Hepatocyte (in vitro differentiated cells): Measurements from ENCODE around the gene ANAPC2. TPM values are rescaled to one million over a fixed set of nuclear protein-coding genes. Genes with fewer than 3 reads are reported as not detected.

Source experiments
- DNase-seq: peaks from one replicate; pipeline ENCODE4 v3.0.0-alpha.2; 2016; ENCODE audit warnings: low spot score
- H2AFZ ChIP-seq: fragments of 200-600 bp; sonication (generic); 2 replicates; pipeline ENCODE4 v1.6.0; 2016; ENCODE audit warnings: antibody characterized with exemption, mild to moderate bottlenecking
- H3K27ac ChIP-seq: fragments of 200-600 bp; sonication (generic); 2 replicates; pipeline ENCODE4 v1.5.1; 2016; ENCODE audit warnings: mild to moderate bottlenecking
- H3K27me3 ChIP-seq: fragments of 200-600 bp; sonication (generic); 2 replicates; pipeline ENCODE4 v1.6.1; 2016
- H3K36me3 ChIP-seq: fragments of 200-600 bp; sonication (generic); replicated peaks from 2 replicates; pipeline ENCODE4 v1.5.1; 2016; ENCODE audit warnings: low read depth; ENCODE audit not compliant: insufficient read depth
- H3K4me1 ChIP-seq: fragments of 200-600 bp; sonication (generic); 2 replicates; pipeline ENCODE4 v1.5.1; 2016; ENCODE audit warnings: mild to moderate bottlenecking, moderate library complexity; ENCODE audit not compliant: insufficient read depth
- H3K4me2 ChIP-seq: fragments of 200-600 bp; sonication (generic); 2 replicates; pipeline ENCODE4 v1.6.0; 2016
- H3K4me3 ChIP-seq: fragments of 200-600 bp; sonication (generic); 2 replicates; pipeline ENCODE4 v1.5.1; 2016; ENCODE audit warnings: mild to moderate bottlenecking
- H3K79me2 ChIP-seq: fragments of 200-600 bp; sonication (generic); 2 replicates; pipeline ENCODE4 v1.6.0; 2017; ENCODE audit warnings: mild to moderate bottlenecking
- H3K9me2 ChIP-seq: fragments of 200-600 bp; sonication (generic); replicated peaks from 2 replicates; pipeline ENCODE4 v1.6.0; 2017; ENCODE audit warnings: mild to moderate bottlenecking; ENCODE audit not compliant: insufficient read depth
- H3K9me3 ChIP-seq: fragments of 200-600 bp; sonication (generic); 2 replicates; pipeline ENCODE4 v1.5.1; 2016; ENCODE audit warnings: low read depth, mild to moderate bottlenecking
- H4K20me1 ChIP-seq: fragments of 200-600 bp; sonication (generic); 2 replicates; pipeline ENCODE4 v1.6.0; 2016; ENCODE audit warnings: mild to moderate bottlenecking; ENCODE audit not compliant: insufficient read depth, poor library complexity, severe bottlenecking
- EZH2 ChIP-seq: fragments of 200-600 bp; sonication (generic); IDR thresholded peaks from 2 replicates; pipeline ENCODE4 v1.6.1; 2016; ENCODE audit warnings: antibody characterized with exemption, mild to moderate bottlenecking, borderline replicate concordance
- EZH2phosphoT487 ChIP-seq: fragments of 200-600 bp; sonication (generic); IDR thresholded peaks from one replicate; pipeline ENCODE4 v1.6.1; 2018; ENCODE audit warnings: antibody characterized with exemption, mild to moderate bottlenecking, low read depth, moderate library complexity; ENCODE audit not compliant: unreplicated experiment, severe bottlenecking
- WGBS: methylation state at CpG from one replicate; pipeline ENCODE4 v1.1.6; 2016; ENCODE audit warnings: low lambda C conversion rate; ENCODE audit errors: missing lambda C conversion rate; 5-methylcytosine and 5-hydroxymethylcytosine counted together
- polyA plus RNA-seq: library from polyadenylated mRNA; unstranded; fragments of >200 nt; fragmentation: Nextera tagmentation; extraction: Ambion mirVana; gene quantifications from 2 replicates; pipeline ENCODE4 v1.2.1, GENCODE V29; 2016
- total RNA-seq: library from RNA; depleted of rRNA; stranded (reverse); fragments of >200 nt; gene quantifications from 2 replicates; pipeline ENCODE4 v1.2.3, GENCODE V29; 2014
- TF ChIP-seq, protein P1 (sequence below): fragments of 200-600 bp; sonication (generic); IDR thresholded peaks from 2 replicates; pipeline ENCODE4 v1.5.1; 2016; ENCODE audit warnings: antibody characterized with exemption, mild to moderate bottlenecking; ENCODE audit not compliant: poor library complexity

Gene ANAPC2
- total and polyA plus RNA-seq, 2 experiments from 2014 or later = 12.2 to 21.3 TPM

- no peaks in the 10 kb centered on the region for H3K9me2 ChIP-seq
- 50% methylated on average over 25 of the region's 25 CpGs for WGBS
- no peaks in the 10 kb centered on the region for H3K27me3 ChIP-seq
- H3K4me3 ChIP-seq = no peak within 1 kb of the TSS
- H4K20me1 ChIP-seq = no peaks in the 10 kb centered on the region
- no peaks in the 10 kb centered on the region for H3K9me3 ChIP-seq
- H3K79me2 ChIP-seq = no peaks in the 10 kb centered on the region
- H3K4me1 ChIP-seq = peaks cover 56% of the 10 kb centered on the region
- DNase-seq = peak; percentile 90
- TF ChIP-seq EZH2phosphoT487 = no peak
- no peak for TF ChIP-seq EZH2
- TF ChIP-seq, protein P1, sequence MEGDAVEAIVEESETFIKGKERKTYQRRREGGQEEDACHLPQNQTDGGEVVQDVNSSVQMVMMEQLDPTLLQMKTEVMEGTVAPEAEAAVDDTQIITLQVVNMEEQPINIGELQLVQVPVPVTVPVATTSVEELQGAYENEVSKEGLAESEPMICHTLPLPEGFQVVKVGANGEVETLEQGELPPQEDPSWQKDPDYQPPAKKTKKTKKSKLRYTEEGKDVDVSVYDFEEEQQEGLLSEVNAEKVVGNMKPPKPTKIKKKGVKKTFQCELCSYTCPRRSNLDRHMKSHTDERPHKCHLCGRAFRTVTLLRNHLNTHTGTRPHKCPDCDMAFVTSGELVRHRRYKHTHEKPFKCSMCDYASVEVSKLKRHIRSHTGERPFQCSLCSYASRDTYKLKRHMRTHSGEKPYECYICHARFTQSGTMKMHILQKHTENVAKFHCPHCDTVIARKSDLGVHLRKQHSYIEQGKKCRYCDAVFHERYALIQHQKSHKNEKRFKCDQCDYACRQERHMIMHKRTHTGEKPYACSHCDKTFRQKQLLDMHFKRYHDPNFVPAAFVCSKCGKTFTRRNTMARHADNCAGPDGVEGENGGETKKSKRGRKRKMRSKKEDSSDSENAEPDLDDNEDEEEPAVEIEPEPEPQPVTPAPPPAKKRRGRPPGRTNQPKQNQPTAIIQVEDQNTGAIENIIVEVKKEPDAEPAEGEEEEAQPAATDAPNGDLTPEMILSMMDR = peak; percentile 84
- H3K4me2 ChIP-seq = peak within 1 kb of the TSS; percentile 65
- peak within 1 kb of the TSS; percentile 46 for H3K27ac ChIP-seq
- H3K36me3 ChIP-seq = no peaks in the 10 kb centered on the region
- H2AFZ ChIP-seq = no peak within 1 kb of the TSS
These were observed 38.9 kb upstream of the ANAPC2 start, which contains the start of gene RNF224 for GRCh38 chr9:137227054-137227852. Gene RNF224 (plus strand): TSS chr9:137227502. CDS start chr9:137228336, 834 bp downstream.

GRCh38 chr9:137226338-137227053 is 38.1 kb upstream of the ANAPC2 start:
- Histone ChIP-seq H3K9me3 (no peaks in the 10 kb centered on the region), H3K79me2 (no peaks in the 10 kb centered on the region), H3K4me1 (peaks cover 56% of the 10 kb centered on the region), H3K9me2 (no peaks in the 10 kb centered on the region), H2AFZ (no peak overlapping the region), H3K4me3 (no peak overlapping the region), H3K27ac (peak overlapping the region; percentile 46), H3K27me3 (no peaks in the 10 kb centered on the region), H3K4me2 (peak overlapping the region; percentile 65), H4K20me1 (no peaks in the 10 kb centered on the region), H3K36me3 (no peaks in the 10 kb centered on the region)
- WGBS = 77% methylated on average over 18 of the region's 18 CpGs
- DNase-seq = no peak
- no peak for TF ChIP-seq EZH2phosphoT487
- TF ChIP-seq, protein P1 = no peak
- no peak for TF ChIP-seq EZH2

DNA sequence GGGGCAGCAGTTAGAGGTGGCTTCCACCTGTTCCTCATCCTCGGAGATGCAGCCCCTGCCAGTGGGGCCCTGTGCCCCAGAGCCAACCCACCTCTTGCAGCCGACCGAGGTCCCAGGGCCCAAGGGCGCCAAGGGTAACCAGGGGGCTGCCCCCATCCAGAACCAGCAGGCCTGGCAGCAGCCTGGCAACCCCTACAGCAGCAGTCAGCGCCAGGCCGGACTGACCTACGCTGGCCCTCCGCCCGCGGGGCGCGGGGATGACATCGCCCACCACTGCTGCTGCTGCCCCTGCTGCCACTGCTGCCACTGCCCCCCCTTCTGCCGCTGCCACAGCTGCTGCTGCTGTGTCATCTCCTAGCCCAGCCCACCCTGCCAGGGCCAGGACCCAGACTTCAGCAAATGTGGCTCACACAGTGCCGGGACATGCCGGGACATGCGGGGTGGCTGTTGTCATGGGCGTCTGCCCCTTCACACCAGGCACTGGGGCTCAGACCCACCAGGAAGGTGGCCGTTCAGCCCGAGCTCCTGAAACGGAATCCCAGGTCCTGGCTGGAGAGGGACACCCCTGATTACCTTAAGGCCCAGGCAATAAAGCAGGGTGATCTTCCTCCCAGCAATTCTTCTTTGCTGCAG is 37.5 kb upstream of the ANAPC2 start:
- Histone ChIP-seq H3K9me2 (no peaks in the 10 kb centered on the region), H3K4me2 (no peak overlapping the region), H2AFZ (no peak overlapping the region), H4K20me1 (no peaks in the 10 kb centered on the region), H3K9me3 (no peaks in the 10 kb centered on the region), H3K27ac (no peak overlapping the region), H3K4me1 (peaks cover 51% of the 10 kb centered on the region), H3K27me3 (no peaks in the 10 kb centered on the region), H3K4me3 (no peak overlapping the region), H3K79me2 (no peaks in the 10 kb centered on the region), H3K36me3 (no peaks in the 10 kb centered on the region)
- no peak for DNase-seq
- 91% methylated on average over 21 of the region's 21 CpGs for WGBS
- TF ChIP-seq EZH2phosphoT487 = no peak
- TF ChIP-seq EZH2 = no peak
- TF ChIP-seq, protein P1 = no peak
